SK-N-SH treated with all-trans-retinoic acid at 6 μM for 48 hours (cell line): Measurements from ENCODE around the gene XYLT2.

ENCODE experiments used
- ARNTL ChIP-seq: fragments of 450-650 bp; formaldehyde crosslinking; IDR thresholded peaks from 2 replicates; pipeline ENCODE4 v1.5.0; 2020; ENCODE audit warnings: low read depth, mild to moderate bottlenecking, moderate library complexity, borderline replicate concordance
- BACH2 ChIP-seq: fragments of 250-450 bp; sonication (Bioruptor Pico); IDR thresholded peaks from 2 replicates; pipeline ENCODE4 v1.9.0; 2021; ENCODE audit warnings: mild to moderate bottlenecking, borderline replicate concordance
- CREB5 ChIP-seq: fragments of 250-450 bp; sonication (Bioruptor Pico); IDR thresholded peaks from 2 replicates; pipeline ENCODE4 v1.5.1; 2020; ENCODE audit warnings: low read depth, mild to moderate bottlenecking, moderate library complexity
- ISL1 ChIP-seq: fragments of 250-450 bp; sonication (Bioruptor Pico); IDR thresholded peaks from 2 replicates; pipeline ENCODE4 v2.1.2; 2022; ENCODE audit warnings: mild to moderate bottlenecking, moderate library complexity
- POU6F1 ChIP-seq: fragments of 250-450 bp; sonication (Bioruptor Pico); IDR thresholded peaks from 2 replicates; pipeline ENCODE4 v1.8.0; 2021; ENCODE audit warnings: low read depth, mild to moderate bottlenecking, moderate library complexity, borderline replicate concordance
- PPARA ChIP-seq: fragments of 250-450 bp; sonication (Bioruptor Pico); IDR thresholded peaks from 2 replicates; pipeline ENCODE4 v1.5.0; 2020; ENCODE audit warnings: mild to moderate bottlenecking, borderline replicate concordance
- SNAI2 ChIP-seq: fragments of 250-450 bp; sonication (Bioruptor Pico); IDR thresholded peaks from 2 replicates; pipeline ENCODE4 v1.5.0; 2020; ENCODE audit warnings: mild to moderate bottlenecking, moderate library complexity
- ZC3H10 ChIP-seq: fragments of 250-450 bp; sonication (Bioruptor Pico); IDR thresholded peaks from 2 replicates; pipeline ENCODE4 v1.5.1; 2021; ENCODE audit warnings: mild to moderate bottlenecking, moderate library complexity
- ZNF8 ChIP-seq: fragments of 450-650 bp; formaldehyde crosslinking; IDR thresholded peaks from 2 replicates; pipeline ENCODE4 v1.5.0; 2020; ENCODE audit warnings: mild to moderate bottlenecking, moderate library complexity

- TF ChIP-seq ZC3H10 (CRISPR knock-in tag) (no peak), ZNF8 (CRISPR knock-in tag) (no peak), POU6F1 (CRISPR knock-in tag) (no peak), ARNTL (no peak), CREB5 (CRISPR knock-in tag) (no peak), SNAI2 (CRISPR knock-in tag) (no peak), BACH2 (CRISPR knock-in tag) (no peak), PPARA (CRISPR knock-in tag) (no peak), ISL1 (CRISPR knock-in tag) (no peak)
Observed at GRCh38 chr17:50359005-50359699, 13.2 kb downstream of the XYLT2 start.
